GM10847 (cell line): Measurements from ENCODE around the gene OAS2.

Source experiments
- POLR2A ChIP-seq: IDR thresholded peaks from 2 replicates; pipeline ENCODE4 v1.6.1; 2011; ENCODE audit not compliant: insufficient read length; ENCODE audit errors: extremely low read depth

The OAS2 gene

GRCh38 chr12:113056381-113056630 is 78.0 kb downstream of the OAS2 start:
- no peak for TF ChIP-seq POLR2A

GRCh38 chr12:113056631-113057488 is 78.5 kb downstream of the OAS2 start, which contains the start of gene DTX1:
TSS of gene DTX1 (plus strand) at chr12:113056730. CDS start at chr12:113058193, 1,463 bp downstream.
- no peak for TF ChIP-seq POLR2A

GRCh38 chr12:113057565-113058485 is 79.5 kb downstream of the OAS2 start:
- TF ChIP-seq POLR2A = no peak

- TF ChIP-seq POLR2A = no peak
Observed at GRCh38 chr12:113058553-113058952, 80.2 kb downstream of the OAS2 start.

- TF ChIP-seq POLR2A = no peak
Observed at GRCh38 chr12:113059071-113059595, 80.8 kb downstream of the OAS2 start.

GRCh38 chr12:113060336-113060960 is 82.1 kb downstream of the OAS2 start:
- no peak for TF ChIP-seq POLR2A

- TF ChIP-seq POLR2A = no peak
Observed at GRCh38 chr12:113061061-113061694, 82.9 kb downstream of the OAS2 start.
